Putamen (tissue), 1 donor: ENCODE measurements around the gene SAP25.
"Not testable (repeated sequence)": the region's sequence is repeated elsewhere in the genome, so short reads cannot be mapped to it uniquely, and the experiment has no call there.

Source experiments
- DNase-seq: peaks from one replicate; pipeline ENCODE4 v3.0.0-alpha.2; 2016; ENCODE audit warnings: low spot score

Gene SAP25

DNA sequence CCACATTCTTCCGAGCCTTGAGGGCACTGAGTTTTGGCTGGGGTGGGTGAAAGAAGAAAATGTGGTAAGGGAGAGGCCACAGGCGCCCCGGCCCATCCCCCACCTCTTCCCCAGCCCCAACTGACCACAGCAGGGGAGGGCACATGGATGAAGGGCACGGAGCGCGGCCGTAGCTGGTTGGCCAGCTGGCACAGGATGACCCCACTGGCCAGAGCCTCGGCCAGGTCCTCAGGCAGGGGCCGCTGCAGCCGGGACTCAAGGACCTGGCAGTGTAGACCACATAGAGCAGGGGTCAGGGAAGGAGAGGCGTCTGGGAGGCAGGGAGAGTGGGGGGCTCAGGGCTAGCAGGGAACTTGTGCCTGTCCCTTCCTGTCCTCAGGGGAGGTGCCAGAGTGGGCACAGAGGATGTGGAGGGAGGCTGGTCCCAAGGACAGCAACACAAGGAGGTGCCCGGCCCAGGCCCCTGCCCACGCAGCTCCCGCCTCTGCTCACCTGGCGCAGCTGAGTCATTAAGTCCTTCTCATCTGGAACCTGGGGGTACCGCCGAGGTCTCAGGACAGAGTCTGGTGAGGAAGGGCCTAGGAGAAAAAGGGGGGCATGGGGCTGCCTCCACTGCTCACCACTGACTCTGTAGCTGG, 2.2 kb upstream of the SAP25 start:
- DNase-seq: no peak

DNA sequence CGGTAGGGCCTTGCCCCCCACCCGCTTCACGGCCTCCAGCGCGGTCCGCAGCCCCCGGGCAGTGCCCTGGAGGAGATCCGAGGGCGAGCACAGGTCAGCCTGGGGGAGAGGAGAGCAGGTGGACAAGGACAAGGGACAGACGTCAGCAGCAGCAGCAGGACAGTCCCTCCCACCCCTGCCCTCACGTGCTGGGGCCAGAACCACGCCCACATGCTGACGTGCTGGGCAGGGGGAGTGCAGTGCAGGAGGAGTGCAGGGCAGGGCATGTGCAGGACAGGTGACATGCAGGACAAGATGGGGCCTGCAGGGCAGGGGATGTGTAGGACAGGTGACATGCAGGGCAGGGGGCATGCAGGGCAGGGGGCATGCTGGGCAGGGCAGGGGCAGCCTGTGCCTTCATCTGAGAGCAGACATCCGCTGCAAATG, 1.5 kb upstream of the SAP25 start:
- no peak for DNase-seq

DNA sequence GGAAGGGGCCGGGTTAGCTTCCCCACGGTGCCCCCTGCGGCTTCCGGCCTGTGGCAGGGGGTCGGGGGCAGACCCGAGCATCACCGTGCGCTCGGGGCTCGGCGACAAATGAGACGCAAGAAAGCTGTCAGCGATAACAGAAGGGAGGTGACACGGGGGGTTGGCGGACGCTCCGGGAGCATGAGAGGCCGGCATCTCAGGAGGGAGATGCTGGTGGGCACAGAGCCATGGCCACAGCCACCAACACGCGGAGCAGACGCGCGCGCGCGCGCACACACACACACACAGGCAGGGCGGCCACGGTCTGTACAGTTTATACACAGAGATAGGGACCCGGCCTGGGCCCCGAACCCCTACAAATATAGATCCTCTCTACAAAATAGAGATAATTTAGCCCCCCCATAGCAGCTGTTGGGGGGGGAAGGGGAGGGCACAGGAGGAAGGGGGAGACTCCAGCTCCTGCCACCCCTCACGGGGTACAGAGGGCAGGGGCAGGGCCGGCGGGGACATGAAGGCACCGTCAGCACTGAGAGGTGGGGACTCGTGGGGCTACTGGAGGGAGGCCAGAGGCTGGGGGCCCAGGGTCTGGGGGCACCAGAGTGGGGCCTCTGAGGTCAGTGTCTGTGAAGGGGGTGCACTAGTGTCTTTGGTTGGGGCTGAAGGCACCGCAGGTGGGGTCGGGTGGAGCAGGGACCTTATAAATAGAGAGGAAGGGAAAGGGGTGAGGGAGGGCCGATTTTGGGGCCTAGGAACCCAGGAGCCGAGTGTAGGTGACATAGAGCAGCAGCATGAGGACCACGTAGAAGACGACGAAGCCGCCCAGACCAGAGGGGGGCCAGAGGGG, 884 bp upstream of the SAP25 start:
- DNase-seq: no peak

DNA sequence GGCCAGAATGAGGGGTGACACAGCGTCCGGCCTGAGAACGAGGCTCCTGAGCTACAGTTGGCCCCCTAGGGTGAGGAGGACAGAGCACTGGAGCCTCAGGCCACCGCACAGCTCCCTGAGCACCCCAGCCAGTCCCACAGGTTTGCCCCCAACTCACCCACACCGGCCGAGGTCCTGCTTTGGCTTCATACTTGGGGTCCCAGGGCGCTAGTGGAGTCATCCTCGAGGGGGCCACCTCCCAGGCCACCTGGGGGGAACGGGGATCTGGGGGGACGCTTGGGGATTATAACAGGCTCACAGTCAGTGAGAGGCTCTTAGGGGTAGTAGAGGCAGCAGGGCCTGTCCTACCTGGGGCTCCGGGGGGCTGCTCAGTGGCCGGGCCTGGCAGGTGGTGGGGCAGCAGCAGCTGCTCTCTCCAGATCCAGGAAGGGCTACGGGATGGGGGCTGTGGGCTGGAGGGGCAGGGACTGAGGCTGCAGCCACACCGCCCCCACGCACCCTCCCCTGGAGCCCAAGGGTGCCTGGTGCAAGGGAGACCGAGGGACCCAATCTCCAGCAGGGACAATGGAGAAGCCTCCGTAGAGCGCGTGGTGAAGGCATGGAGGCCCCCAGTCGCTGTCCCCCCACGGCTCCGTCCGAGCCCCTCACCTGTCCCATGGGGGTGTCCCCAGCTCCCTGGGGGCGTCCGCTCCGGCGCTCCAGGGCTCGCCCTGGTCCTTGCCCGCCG, 588 bp downstream of the SAP25 start:
- DNase-seq: no peak

DNA sequence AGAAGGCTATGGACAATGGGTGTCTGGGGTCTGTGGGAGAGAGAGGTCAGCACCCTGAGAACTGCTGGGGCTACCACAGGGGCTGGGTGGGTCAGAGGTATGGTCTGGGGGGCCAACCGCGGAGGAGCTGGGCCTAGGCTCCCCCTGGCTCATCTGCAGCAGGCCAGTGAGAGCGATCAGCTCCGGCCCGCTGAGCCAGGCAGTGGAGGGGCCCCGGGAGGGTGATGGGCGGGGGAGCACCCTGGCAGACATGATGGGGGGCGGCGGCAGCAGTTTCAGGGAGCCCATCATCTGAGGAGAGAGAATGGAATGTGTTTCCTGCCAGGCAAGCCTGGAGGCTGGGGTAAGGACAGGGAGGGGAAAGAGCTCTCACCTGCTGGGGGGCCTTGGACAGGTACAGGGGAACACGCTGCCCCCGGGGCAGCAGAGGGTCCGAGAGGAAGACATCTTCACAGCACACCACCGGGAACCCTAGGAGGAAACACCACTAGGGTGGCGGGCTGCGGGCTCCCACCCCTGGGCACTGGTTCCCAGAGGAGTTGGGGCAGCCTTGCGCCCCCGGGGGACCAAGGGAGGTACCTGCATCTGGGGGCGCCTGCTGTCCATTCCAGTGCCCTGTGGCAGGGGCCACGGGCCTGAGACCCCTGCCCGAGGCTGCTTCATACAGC, 1.3 kb downstream of the SAP25 start:
- DNase-seq: no peak

DNA sequence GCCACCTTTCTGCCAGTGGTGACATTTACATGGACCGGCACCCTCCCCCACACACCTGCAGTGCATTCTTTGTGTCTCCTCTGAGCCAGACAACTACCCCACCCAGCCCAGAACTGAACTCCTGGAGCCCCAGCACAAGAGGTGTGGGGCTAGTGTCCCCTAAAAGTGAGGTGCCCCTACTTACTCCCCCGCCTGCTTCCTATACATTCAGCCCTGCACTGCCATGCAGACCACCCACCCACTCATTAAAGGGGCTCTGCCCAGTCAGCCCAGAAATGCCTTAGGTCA, 1.9 kb downstream of the SAP25 start:
- DNase-seq: no peak

DNA sequence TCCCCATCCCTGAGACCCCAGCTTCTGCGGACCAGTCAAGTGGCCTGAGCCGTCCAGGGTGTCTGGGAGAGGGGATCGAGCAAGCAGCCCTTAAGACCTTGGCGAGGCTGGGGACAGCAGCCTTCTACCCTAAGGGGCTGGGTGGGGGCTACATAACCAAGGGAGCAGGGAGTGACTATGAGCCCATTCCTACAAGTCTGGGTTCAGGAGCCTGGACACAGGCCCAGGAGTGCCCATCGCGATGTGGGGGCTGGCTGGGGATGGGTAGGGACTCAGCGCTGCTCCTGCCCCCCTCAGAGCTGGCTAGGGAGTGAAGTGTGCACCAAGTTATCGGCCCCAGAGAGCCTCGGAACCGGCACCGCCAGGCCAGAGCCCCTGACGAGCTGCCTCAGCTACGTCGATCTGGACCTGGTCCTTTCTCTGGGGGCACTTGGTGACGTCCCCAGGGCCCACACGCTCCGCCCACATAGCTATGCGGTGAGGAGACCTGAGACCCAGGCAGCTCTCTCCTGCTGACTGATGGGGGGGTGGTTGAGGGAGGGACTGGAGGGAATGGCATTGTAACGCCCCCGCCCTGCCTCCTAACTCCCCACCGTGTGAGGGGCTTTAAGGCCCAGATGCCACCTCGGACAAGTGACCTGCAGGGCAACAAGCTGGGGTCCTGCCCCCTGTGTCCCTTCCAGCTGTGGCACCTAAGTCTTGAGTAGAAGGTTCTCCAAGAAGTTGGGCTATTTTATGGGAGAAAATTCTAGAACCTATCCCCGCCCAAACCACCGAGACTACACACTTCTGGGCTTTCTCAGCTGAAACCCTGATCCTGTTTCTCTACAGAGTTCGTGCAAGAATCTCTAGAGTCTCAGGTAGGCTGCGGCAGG, 2.5 kb downstream of the SAP25 start:
- DNase-seq: no peak

DNA sequence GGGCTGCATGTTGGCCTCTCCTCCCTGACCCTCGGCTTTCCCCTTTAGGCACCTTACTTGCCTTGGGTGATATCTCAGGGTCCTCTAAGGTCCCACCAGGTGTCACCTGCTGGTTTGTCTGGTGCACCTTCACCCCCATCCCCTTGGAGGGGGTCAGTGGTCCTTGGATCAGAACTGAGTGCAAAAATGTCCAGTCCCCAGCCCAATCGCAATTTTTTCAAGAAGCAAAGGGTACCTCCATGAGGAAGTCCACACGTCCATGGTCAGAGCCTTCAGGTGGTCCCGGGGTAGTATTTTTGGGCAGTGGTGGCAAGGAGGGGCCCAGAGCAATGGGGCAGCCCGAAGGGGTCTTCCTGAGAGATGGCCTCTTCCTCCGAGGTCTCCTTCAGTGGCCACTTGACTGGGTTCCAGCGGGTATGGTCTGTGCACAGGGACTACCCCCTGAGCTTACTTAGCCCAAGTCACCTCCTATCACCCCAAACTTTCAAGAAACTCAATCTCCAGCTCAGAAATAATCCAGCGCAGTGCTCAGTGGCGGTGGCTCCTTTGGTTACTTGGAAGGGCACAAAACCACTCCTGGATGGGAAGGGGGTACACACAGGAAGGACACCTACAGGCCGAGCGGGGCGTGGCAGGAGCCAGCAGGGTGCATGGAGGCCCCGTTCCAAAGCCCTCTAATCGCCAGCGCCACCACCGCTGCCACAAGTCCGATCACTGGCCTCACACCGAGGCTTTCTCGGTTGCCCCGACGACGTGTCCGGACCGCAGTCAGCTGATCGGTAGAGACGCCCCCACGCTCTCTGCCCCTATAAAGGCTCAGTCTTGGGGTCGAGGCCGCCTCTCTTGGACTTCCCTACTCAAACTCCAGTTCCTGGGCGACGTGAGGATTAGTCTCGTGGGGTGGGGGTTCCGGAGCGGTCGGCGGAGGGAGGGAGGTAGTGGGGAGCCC, 4.5 kb downstream of the SAP25 start:
- peak; percentile 58 for DNase-seq

DNA sequence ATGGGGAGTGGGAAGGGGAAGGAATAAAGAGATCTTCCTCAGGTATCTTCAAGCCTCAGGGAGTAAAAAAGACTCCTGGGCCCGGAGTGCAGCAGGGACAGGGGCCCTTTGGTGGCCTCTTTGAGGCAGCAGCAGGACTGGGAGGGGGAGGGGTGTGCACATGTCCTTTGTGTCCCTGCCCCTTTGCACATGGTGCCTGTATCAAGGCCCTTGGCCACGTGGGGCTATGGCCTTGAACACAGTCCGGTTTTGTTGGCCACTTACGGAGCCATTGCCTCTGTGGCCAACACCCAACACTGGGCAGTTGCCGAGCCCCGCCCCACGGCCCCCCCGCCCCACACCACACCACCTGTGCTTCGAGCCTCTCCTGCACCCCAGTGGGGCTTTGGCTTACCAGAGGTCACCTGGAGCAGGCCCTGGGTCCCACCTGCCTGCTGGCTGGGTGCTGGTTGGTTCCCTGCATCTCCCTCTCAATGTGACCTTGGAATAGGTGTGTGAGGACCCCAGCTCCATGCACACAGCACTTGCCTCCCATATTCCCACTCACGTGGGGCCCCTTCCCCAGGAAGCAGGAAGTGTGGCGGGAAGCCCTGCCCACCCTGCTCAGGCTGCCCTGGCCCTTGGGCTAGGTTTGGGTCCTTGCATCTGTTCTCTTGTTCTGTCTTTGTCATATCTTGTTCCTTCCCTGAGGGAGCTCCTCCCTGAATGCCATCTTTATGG, 5.4 kb downstream of the SAP25 start:
- no peak for DNase-seq

DNA sequence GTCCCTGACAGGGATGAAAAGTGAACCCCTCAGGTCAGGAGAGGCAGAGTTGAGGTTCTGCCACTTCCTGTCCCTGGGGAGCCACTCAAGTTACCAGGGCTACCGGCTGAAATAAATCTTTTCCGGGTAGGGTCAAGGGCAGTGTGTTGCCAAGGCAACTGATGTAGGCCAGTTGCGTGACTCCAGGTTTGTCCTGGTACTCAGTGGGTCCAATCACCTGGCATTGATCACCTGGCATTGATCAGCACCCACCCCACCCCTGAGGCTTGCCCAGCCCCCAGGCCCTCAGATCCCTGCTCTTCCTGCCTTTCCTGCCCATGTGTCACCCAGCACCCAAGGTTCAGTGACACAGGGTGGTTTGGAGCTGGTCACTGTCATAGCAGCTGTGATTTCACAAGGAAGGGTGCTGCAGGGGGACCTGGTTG, 5.9 kb downstream of the SAP25 start:
- no peak for DNase-seq

DNA sequence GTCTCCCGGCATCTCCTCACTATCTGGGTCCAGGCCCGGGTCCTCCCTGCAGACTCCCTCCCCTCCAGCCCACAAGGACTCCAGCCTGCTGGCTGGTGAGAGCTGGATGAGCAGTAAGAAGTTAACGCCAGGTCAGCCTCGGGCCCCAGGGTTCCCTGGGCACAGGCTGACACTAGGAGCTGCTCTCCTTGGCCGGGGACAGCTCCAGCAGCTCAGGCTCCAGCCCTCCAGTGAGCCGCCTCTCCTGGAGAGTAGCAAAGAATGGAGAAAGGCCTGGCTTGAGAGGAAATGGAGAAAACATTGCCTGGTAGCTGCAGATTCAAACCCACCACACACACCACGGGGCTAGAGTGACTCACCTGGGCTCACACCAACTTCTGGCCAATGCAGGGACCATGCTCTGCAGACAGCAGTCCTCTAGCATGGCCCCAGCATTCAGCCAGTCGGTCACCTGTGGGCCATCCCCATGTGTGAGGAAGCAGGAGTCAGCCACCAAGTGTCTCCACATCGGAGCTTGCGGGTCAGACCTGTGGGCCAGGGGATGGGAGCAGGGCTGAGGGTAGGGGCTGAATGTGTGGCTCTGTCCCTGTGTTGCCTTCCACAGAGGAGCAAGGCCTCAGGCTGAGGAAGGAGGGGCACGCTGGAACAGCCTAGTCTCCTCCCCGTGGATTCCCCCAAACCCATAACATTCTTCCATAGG, 6.5 kb downstream of the SAP25 start:
- no peak for DNase-seq

DNA sequence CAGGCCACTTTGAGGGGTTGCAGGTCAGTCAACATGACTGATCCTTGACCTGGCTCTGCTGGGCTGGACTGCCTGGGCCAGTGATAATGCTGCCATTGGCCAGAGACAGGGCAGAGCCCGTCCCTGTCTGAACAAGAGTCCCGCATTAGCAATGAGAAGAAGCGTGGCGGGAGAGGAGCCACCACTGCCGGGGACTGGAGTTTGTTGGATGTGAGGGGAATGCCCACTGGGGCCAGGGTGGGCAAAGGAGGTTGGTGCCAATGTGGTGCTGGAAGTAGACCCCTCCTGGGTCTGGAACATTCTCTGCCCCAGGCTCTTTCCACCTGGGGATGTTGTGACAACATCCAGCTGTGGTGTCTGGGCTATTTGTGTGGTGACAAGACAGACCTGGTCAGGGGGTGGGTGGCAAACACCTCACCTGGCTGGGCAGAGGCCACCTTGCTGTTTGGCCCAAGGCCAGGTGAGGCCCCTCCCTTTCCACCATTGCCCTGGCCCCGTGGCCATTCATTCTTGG, 7.6 kb downstream of the SAP25 start:
- DNase-seq: no peak

DNA sequence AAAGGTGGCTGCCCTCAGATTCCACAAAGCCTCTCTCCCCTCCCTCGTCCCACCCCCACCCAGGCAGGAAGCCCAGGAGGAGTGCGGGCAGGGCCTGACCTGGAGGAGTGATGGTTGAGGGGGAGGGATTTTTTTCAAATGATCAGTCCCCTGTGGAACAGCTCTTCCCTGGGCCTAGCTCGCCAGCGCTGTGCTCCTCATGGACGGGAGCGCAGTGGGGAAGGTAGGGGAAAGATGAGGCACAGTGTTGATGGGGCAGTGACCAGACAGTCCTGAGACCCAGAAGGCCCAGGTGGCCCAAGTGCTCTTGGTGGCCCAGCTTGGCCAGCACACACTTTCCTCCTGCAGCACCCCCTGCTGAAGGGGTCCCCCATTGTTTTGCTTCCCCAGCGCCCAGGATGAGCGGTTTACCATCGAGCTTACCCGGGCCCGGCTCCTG, 8.5 kb downstream of the SAP25 start:
- no peak for DNase-seq

DNA sequence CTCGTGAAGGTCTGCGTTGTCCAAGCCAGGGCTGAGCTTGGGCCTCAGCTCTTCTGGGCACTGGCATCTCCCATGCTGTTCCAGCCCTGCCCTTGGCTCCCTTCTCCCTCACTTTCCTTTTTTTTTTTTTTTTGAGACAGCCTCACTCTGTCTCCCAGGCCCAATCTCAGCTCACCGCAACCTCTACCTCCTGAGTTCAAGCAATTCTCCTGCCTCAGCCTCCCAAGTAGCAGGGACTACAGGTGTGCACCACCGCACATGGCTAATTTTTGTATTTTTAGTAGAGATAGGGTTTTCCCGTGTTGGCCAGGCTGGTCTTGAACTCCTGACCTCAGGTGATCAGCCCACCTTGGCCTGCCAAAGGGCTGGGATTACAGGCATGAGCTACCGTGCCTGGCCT, 9.3 kb downstream of the SAP25 start:
- DNase-seq: not testable (repeated sequence)

DNA sequence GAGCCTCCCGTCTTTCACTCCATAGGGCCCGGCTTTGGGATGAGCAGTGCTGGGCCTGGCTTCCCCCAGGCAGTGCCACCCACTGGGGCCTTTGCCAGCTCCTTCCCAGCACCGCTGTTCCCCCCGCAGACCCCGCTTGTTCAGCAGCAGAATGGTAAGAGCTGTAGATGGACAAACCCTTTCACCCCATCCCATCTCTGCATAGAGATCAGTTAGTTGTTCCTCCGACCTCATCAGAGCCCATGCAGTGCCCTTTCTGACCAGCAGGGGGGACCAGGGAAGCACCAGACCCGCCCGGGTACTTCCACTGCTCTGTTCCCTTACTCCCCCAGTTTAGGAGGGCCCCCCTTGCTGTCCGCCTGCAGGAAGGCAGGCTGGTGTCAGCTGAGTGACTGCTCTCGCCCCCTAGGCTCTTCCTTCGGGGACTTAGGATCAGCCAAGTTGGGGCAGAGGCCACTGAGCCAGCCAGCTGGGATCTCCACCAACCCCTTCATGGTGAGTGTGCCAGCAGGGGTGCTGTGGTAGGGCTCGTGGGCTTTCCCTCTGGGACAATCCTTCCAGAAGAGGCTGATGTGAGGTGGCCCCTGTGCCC, 9.8 kb downstream of the SAP25 start:
- no peak for DNase-seq

DNA sequence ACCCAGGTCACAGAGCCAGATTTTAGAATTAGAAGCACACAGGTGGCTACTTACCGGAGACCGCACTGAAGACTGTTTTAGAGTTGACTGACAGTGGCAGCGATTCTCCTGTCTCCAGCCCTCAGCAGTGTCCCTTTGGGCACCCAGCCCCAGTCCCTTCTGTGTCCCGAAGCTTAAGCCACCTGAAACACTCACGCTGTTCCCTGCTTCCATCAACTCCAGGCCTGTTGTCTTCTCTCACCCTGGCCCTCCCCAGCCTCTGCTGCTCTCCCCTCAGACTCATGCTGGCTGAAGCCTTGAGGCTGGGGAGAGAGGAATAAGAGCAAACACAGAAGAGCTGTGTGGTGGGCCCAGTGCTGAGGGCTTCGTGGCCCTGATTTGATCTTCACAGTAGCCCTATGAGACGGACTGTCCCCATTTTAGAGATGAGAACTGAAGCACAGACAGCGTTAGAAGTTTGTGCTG, 10.6 kb downstream of the SAP25 start:
- DNase-seq: no peak

DNA sequence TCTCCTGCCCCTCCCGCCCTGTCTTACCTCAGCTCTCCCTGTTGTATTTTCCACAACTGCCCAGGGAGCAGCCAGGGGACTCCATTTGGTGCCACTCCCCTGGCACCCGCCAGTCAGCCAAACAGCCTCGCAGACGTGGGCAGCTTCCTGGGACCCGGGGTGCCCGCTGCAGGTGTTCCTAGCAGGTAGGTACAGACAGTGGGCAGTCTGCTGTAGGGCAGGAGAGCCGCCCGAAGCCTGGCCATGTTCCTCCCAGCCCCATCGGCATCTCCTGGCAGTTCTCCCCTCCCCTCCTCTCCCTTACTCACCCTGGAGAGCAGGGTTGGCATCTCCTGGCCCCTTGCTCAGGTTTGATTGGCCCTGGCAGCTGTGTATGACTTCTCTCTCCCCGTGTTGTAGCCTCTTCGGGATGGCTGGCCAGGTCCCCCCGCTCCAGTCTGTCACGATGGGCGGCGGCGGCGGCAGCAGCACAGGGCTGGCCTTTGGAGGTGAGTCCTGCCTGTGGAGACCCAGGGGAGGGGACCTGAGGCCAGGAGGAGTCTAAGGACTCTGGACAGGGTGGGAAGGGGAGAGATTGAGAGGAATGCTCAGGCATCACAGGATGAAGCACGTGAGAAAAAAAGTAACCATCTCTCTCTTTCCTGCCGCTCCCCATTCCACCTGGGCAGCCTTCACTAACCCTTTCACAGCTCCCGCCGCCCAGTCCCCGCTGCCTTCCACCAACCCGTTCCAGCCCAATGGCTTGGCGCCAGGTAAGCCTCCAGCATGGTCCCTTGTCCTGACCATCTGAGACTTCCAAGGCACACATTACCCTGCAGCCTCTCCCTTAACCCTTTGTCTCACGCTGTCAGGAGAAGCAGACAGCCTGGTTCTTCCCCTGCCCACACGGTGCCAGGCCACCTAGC, 11.3 kb downstream of the SAP25 start:
- no peak for DNase-seq
